Liver (tissue), 9 donors: ENCODE results near the gene SRSF12. TPM values are rescaled to one million over a fixed set of nuclear protein-coding genes. Genes with fewer than 3 reads are reported as not detected.
A peak's percentile ranks its signal among the peaks of the same experiment; 100 is the strongest.

Experiments
- DNase-seq: peaks from one replicate; pipeline ENCODE4 v3.0.0-alpha.2; 2017; ENCODE audit warnings: low spot score
- H3K27ac ChIP-seq, 2 donors: one replicate each; pipeline ENCODE4 v1.7.0; 2013; ENCODE audit warnings: inconsistent platforms in 2 of 2, low read length in 2 of 2, control low read depth in 1 of 2, low read depth in 1 of 2, mild to moderate bottlenecking in 1 of 2
- H3K27me3 ChIP-seq, 4 donors: one replicate each; pipeline versions ENCODE4 v1.6.1 to v1.7.0; 2013; ENCODE audit warnings: low read length in 3 of 4, inconsistent platforms in 1 of 4, mild to moderate bottlenecking in 1 of 4, moderate library complexity in 1 of 4; ENCODE audit not compliant: control insufficient read depth in 4 of 4, insufficient read depth in 4 of 4
- H3K36me3 ChIP-seq, 4 donors: one replicate each; pipeline versions ENCODE4 v1.6.1 to v1.7.0; 2013; ENCODE audit warnings: low read length in 3 of 4, mild to moderate bottlenecking in 3 of 4, low read depth in 1 of 4, moderate library complexity in 1 of 4; ENCODE audit not compliant: control insufficient read depth in 4 of 4, insufficient read depth in 3 of 4
- H3K4me1 ChIP-seq, 4 donors: one replicate each; pipeline versions ENCODE4 v1.6.1 to v1.7.0; 2013; ENCODE audit warnings: low read length in 3 of 4, mild to moderate bottlenecking in 3 of 4, moderate library complexity in 1 of 4; ENCODE audit not compliant: control insufficient read depth in 4 of 4, insufficient read depth in 4 of 4
- H3K4me3 ChIP-seq, 3 donors: one replicate each; pipeline versions ENCODE4 v1.6.1 to v1.7.0; 2013; ENCODE audit warnings: low read length in 3 of 3, control low read depth in 1 of 3, low read depth in 1 of 3, mild to moderate bottlenecking in 1 of 3
- H3K9ac ChIP-seq, 2 donors: one replicate each; pipeline ENCODE4 v1.7.0; 2013; ENCODE audit warnings: low read length in 2 of 2, mild to moderate bottlenecking in 2 of 2, moderate library complexity in 2 of 2, control low read depth in 1 of 2, low read depth in 1 of 2
- H3K9me3 ChIP-seq, 4 donors: one replicate each; pipeline versions ENCODE4 v1.6.1 to v1.7.0; 2013; ENCODE audit warnings: low read length in 3 of 4; ENCODE audit not compliant: control insufficient read depth in 4 of 4
- FOXA1 ChIP-seq: IDR thresholded peaks from 2 replicates; pipeline ENCODE4 v1.6.1; 2016; ENCODE audit warnings: antibody characterized with exemption
- FOXA2 ChIP-seq: IDR thresholded peaks from 2 replicates; pipeline ENCODE4 v1.6.1; 2016; ENCODE audit warnings: antibody characterized with exemption
- HNF4A ChIP-seq, 2 donors: conservative IDR thresholded peaks; 2 replicates each; pipeline ENCODE4 v1.6.1; 2016; ENCODE audit warnings: antibody characterized with exemption in 2 of 2, mild to moderate bottlenecking in 2 of 2
- HNF4G ChIP-seq: IDR thresholded peaks from 2 replicates; pipeline ENCODE4 v1.6.1; 2016; ENCODE audit warnings: antibody characterized with exemption
- JUND ChIP-seq, 2 donors: IDR thresholded peaks; 2 replicates each; pipeline ENCODE4 v1.6.1; 2016; ENCODE audit warnings: antibody characterized with exemption in 2 of 2
- NR2F2 ChIP-seq: IDR thresholded peaks from 2 replicates; pipeline ENCODE4 v1.6.1; 2016; ENCODE audit warnings: antibody characterized with exemption
- RAD21 ChIP-seq, 2 donors: IDR thresholded peaks; 2 replicates each; pipeline ENCODE4 v1.6.1; 2016; ENCODE audit warnings: antibody characterized with exemption in 2 of 2, mild to moderate bottlenecking in 2 of 2
- TAF1 ChIP-seq: conservative IDR thresholded peaks from 2 replicates; pipeline ENCODE4 v1.6.1; 2016; ENCODE audit warnings: antibody characterized with exemption, mild to moderate bottlenecking
- YY1 ChIP-seq: IDR thresholded peaks from 2 replicates; pipeline ENCODE4 v1.6.1; 2016; ENCODE audit warnings: antibody characterized with exemption, mild to moderate bottlenecking
- WGBS: extraction: QIAGEN DNeasy Blood & Tissue Kit; methylation state at CpG from one replicate; pipeline ENCODE4 v1.1.7; 2013; 5-methylcytosine and 5-hydroxymethylcytosine counted together
- polyA plus RNA-seq, 2 donors: library from polyadenylated mRNA; stranded (reverse) in 1 of 2; unstranded in 1 of 2; fragments of 200-250 nt in 1 of 2; fragments of >200 nt in 1 of 2; fragmentation: Nextera tagmentation in 1 of 2; extraction: Ambion mirVana in 1 of 2; gene quantifications; one replicate each; pipeline versions ENCODE4 v1.2.1 to v1.2.3, GENCODE V29; 2013 to 2015
- total RNA-seq, 2 donors: library from RNA; depleted of rRNA; stranded (reverse); fragments of >200 nt; gene quantifications; one replicate each; pipeline ENCODE4 v1.2.3, GENCODE V29; 2014
- TF ChIP-seq, protein P1 (sequence below): fragments of 150-350 bp; IDR thresholded peaks from 2 replicates; pipeline ENCODE4 v1.5.1; 2017; ENCODE audit warnings: improper control_type of control experiment, low read depth, low read length; ENCODE audit not compliant: missing input control
- TF ChIP-seq, protein P2 (sequence below): IDR thresholded peaks from 2 replicates; pipeline ENCODE4 v1.6.1; 2016; ENCODE audit warnings: antibody characterized with exemption
- TF ChIP-seq, protein P3 (sequence below): IDR thresholded peaks from 2 replicates; pipeline ENCODE4 v1.6.1; 2016; ENCODE audit warnings: antibody characterized with exemption
- TF ChIP-seq, protein P4 (sequence below): IDR thresholded peaks from 2 replicates; pipeline ENCODE4 v1.6.1; 2016; ENCODE audit warnings: antibody characterized with exemption
- donor health status: healthy.
- donor health status: healthy.
- donor health status: healthy.
- donor health status: healthy.
- donor health status: healthy.

The SRSF12 gene
- total and polyA plus RNA-seq, 4 donors = 0.17 to 1.0 (median 0.39) TPM

DNA sequence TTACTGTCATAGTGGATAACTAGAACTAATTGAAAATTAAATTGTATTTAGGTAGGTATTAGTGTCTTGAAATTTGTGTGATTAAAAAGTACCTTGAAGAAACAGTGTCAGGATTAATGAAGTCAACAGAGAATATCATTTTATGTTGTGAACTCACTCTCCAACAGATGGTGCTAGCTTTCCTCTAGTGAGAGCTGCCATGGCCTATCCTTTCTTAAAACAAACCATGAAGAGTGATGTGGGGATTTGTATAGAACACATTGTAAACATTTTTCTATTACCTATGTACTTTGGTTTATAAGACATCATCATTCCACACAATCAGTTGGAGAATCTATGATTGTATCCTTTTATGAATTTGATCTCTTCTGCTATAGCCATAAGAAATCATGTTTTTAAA, 4.8 kb upstream of the SRSF12 start:
- Histone ChIP-seq H3K27ac (no peak overlapping the region), H3K27me3 (no peaks in the 10 kb centered on the region), H3K36me3 (no peaks in the 10 kb centered on the region), H3K9me3 (no peaks in the 10 kb centered on the region), H3K4me1 (peaks cover 0 to 3% (median 0%) of the 10 kb centered on the region in 4 donors), H3K9ac (no peak overlapping the region), H3K4me3 (no peak overlapping the region)
- TF ChIP-seq, protein P1, sequence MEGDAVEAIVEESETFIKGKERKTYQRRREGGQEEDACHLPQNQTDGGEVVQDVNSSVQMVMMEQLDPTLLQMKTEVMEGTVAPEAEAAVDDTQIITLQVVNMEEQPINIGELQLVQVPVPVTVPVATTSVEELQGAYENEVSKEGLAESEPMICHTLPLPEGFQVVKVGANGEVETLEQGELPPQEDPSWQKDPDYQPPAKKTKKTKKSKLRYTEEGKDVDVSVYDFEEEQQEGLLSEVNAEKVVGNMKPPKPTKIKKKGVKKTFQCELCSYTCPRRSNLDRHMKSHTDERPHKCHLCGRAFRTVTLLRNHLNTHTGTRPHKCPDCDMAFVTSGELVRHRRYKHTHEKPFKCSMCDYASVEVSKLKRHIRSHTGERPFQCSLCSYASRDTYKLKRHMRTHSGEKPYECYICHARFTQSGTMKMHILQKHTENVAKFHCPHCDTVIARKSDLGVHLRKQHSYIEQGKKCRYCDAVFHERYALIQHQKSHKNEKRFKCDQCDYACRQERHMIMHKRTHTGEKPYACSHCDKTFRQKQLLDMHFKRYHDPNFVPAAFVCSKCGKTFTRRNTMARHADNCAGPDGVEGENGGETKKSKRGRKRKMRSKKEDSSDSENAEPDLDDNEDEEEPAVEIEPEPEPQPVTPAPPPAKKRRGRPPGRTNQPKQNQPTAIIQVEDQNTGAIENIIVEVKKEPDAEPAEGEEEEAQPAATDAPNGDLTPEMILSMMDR = peak; percentile 48
- TF ChIP-seq JUND (IDR thresholded peaks at IDR 0.05) (no peak), NR2F2 (no peak), TAF1 (no peak), RAD21 (IDR thresholded peaks at IDR 0.05) (peak; percentile 87 to 93)
- TF ChIP-seq, protein P2, sequence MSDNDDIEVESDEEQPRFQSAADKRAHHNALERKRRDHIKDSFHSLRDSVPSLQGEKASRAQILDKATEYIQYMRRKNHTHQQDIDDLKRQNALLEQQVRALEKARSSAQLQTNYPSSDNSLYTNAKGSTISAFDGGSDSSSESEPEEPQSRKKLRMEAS = no peak
- DNase-seq = no peak

DNA sequence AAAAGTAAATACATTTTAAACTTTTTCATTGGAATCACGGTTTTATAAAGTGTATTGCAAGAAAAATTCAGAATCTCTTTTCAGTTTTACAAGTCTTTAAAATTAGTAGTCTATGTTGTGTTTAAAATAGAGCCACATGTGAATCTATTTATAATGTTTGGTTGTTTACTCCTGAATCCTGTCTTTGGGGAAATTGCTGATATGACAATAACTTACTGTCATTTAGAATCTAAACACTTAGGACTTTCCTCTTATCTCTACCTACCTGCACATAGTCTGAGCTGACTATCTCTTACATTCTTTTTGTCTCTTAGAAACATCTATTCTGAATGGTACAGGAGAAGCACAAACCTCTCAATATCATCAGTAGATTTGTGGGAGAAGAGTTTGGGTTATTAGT, 4.1 kb upstream of the SRSF12 start:
- WGBS = 88% methylated on average over 1 of the region's 1 CpG
- Histone ChIP-seq H3K4me3 (no peak overlapping the region), H3K27me3 (no peaks in the 10 kb centered on the region), H3K9me3 (no peaks in the 10 kb centered on the region), H3K27ac (no peak overlapping the region), H3K4me1 (peaks cover 3 to 6% (median 4%) of the 10 kb centered on the region in 4 donors), H3K9ac (no peak overlapping the region), H3K36me3 (no peaks in the 10 kb centered on the region)
- TF ChIP-seq HNF4G (no peak), YY1 (no peak), HNF4A (conservative IDR thresholded peaks at IDR 0.05) (no peak)
- no peak for DNase-seq

DNA sequence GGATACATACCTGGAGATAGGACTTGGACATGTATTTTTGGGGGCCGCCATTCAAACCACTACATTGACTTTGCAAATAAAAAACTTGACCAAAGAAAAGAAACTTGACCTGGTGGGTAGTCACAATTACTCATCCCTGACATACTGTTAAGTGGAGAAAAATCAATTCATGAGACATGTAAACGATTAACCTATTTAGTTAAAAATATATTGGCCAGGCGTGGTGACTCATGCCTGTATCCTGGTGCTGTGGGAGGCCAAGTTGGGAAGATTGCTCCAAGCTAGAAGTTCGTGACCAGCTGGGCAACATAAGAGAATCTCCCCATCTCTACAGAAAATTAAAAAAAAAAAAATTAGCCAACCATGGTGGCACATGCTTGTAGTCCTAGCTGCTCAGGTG, 2.5 kb upstream of the SRSF12 start:
- Histone ChIP-seq H3K27ac (no peak overlapping the region), H3K9ac (no peak overlapping the region), H3K4me1 (peaks cover 3 to 7% (median 5%) of the 10 kb centered on the region in 4 donors), H3K36me3 (no peaks in the 10 kb centered on the region), H3K9me3 (no peaks in the 10 kb centered on the region), H3K4me3 (no peak overlapping the region), H3K27me3 (no peaks in the 10 kb centered on the region)
- 80% methylated on average over 4 of the region's 4 CpGs for WGBS
- no peak for DNase-seq
- TF ChIP-seq RAD21 (IDR thresholded peaks at IDR 0.05) (no peak), JUND (IDR thresholded peaks at IDR 0.05) (peak; percentile 48 to 62)

DNA sequence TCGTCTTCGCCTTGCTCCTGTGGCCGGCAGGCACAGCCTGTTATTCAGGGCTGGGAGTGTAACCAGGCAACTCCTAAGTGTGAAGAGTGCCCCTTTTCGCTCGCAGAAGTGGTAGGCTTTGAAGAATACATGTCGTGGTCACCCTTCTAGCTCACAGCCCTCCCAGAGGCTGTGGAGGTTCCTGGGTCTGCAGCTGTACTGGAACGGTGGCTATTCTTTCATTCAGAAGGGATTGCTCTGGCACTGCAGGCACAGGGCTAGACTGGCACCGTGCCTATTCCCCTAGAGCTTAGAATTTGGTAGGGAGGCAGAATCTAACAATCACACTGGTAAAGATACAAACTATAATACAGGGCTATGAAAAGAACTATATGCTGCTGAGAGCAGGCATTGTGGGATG, 1.1 kb upstream of the SRSF12 start:
- Histone ChIP-seq H3K36me3 (no peaks in the 10 kb centered on the region), H3K4me1 (peaks cover 3 to 7% (median 5%) of the 10 kb centered on the region in 4 donors), H3K27ac (no peak overlapping the region), H3K27me3 (no peaks in the 10 kb centered on the region), H3K4me3 (no peak overlapping the region), H3K9ac (no peak overlapping the region), H3K9me3 (no peaks in the 10 kb centered on the region)
- no peak for DNase-seq
- WGBS = 91% methylated on average over 8 of the region's 8 CpGs
- TF ChIP-seq, protein P1 = no peak
- TF ChIP-seq FOXA1 (no peak), FOXA2 (no peak), YY1 (no peak)
- TF ChIP-seq, protein P3, sequence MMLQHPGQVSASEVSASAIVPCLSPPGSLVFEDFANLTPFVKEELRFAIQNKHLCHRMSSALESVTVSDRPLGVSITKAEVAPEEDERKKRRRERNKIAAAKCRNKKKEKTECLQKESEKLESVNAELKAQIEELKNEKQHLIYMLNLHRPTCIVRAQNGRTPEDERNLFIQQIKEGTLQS = no peak
- TF ChIP-seq, protein P4, sequence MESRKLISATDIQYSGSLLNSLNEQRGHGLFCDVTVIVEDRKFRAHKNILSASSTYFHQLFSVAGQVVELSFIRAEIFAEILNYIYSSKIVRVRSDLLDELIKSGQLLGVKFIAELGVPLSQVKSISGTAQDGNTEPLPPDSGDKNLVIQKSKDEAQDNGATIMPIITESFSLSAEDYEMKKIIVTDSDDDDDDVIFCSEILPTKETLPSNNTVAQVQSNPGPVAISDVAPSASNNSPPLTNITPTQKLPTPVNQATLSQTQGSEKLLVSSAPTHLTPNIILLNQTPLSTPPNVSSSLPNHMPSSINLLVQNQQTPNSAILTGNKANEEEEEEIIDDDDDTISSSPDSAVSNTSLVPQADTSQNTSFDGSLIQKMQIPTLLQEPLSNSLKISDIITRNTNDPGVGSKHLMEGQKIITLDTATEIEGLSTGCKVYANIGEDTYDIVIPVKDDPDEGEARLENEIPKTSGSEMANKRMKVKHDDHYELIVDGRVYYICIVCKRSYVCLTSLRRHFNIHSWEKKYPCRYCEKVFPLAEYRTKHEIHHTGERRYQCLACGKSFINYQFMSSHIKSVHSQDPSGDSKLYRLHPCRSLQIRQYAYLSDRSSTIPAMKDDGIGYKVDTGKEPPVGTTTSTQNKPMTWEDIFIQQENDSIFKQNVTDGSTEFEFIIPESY = no peak
